PC-3 (cell line): ENCODE results near the gene GULP1. TPM values are rescaled to one million over a fixed set of nuclear protein-coding genes. Genes with fewer than 3 reads are reported as not detected.

Experiments
- ATAC-seq: fragments of 200-7000 bp; cut with Tn5 transposase; 2 replicates; pipeline ENCODE4 v1.9.1; 2020; ENCODE audit warnings: mild to moderate bottlenecking, moderate library complexity
- BruUV-seq: library from RNA; stranded (reverse); fragments of 400-500 nt; replicated peaks from 2 replicates; lab custom pipeline; 2021; lab: Mats Ljungman, UMichigan
- CTCF ChIA-PET: fragments of 300-600 bp; sonication (Branson Sonifier 250); formaldehyde crosslinking; loops from one replicate; lab custom pipeline; 2022; ENCODE audit warnings: antibody characterized with exemption; lab: Charles Lee
- POLR2A ChIA-PET: fragments of 300-600 bp; sonication (Branson Sonifier 250); formaldehyde crosslinking; loops from one replicate; lab custom pipeline; 2022; ENCODE audit warnings: antibody characterized with exemption; ENCODE audit not compliant: unreplicated experiment; lab: Charles Lee
- DNase-seq: peaks from one replicate; pipeline ENCODE4 v3.0.0-alpha.2; 2015
- H2AFZ ChIP-seq: fragments of 300-600 bp; sonication (generic); 2 replicates; pipeline ENCODE4 v1.6.0; 2016; ENCODE audit warnings: antibody characterized with exemption, low read length
- H3F3A ChIP-seq: fragments of 300-600 bp; sonication (generic); one replicate; pipeline ENCODE4 v1.6.0; 2017; ENCODE audit warnings: antibody characterized with exemption, low read length, control low read depth, mild to moderate bottlenecking; ENCODE audit not compliant: unreplicated experiment
- H3K27ac ChIP-seq: fragments of 300-600 bp; sonication (generic); 2 replicates; pipeline ENCODE4 v1.5.1; 2016; ENCODE audit warnings: mild to moderate bottlenecking, low read length
- H3K27me3 ChIP-seq: fragments of 300-600 bp; sonication (generic); 2 replicates; pipeline ENCODE4 v1.6.1; 2016; ENCODE audit warnings: low read length, mixed read lengths
- H3K36me3 ChIP-seq: fragments of 300-600 bp; sonication (generic); 2 replicates; pipeline ENCODE4 v1.6.1; 2016; ENCODE audit warnings: low read depth, mixed run types, low read length, mixed read lengths
- H3K4me1 ChIP-seq: fragments of 300-600 bp; sonication (generic); 2 replicates; pipeline ENCODE4 v1.5.1; 2016; ENCODE audit warnings: low read length; ENCODE audit not compliant: insufficient read depth
- H3K4me2 ChIP-seq: fragments of 300-600 bp; sonication (generic); 2 replicates; pipeline ENCODE4 v1.6.0; 2016; ENCODE audit warnings: low read length
- H3K4me3 ChIP-seq: fragments of 300-600 bp; sonication (generic); 2 replicates; pipeline ENCODE4 v1.5.1; 2016; ENCODE audit warnings: mild to moderate bottlenecking, low read length, mixed read lengths
- H3K79me2 ChIP-seq: fragments of 300-600 bp; sonication (generic); 2 replicates; pipeline ENCODE4 v1.6.1; 2017; ENCODE audit warnings: low read length, mixed read lengths
- H3K9ac ChIP-seq: fragments of 300-600 bp; sonication (generic); 2 replicates; pipeline ENCODE4 v1.6.0; 2016; ENCODE audit warnings: mild to moderate bottlenecking, low read length
- H3K9me2 ChIP-seq: fragments of 300-600 bp; sonication (generic); replicated peaks from 2 replicates; pipeline ENCODE4 v1.6.1; 2016; ENCODE audit warnings: mixed run types, low read length, mixed read lengths
- H3K9me3 ChIP-seq: fragments of 300-600 bp; sonication (generic); 2 replicates; pipeline ENCODE4 v1.6.1; 2016; ENCODE audit warnings: low read length, mixed read lengths
- H4K20me1 ChIP-seq: fragments of 300-600 bp; sonication (generic); 2 replicates; pipeline ENCODE4 v1.6.1; 2016; ENCODE audit warnings: low read length, mixed read lengths
- CTCF ChIP-seq: fragments of 300-600 bp; sonication (generic); conservative IDR thresholded peaks from 2 replicates; pipeline ENCODE4 v1.5.1; 2017; ENCODE audit warnings: antibody characterized with exemption, low read depth, mild to moderate bottlenecking, low read length
- EZH2 ChIP-seq: fragments of 300-600 bp; sonication (generic); IDR thresholded peaks from one replicate; pipeline ENCODE4 v1.6.1; 2017; ENCODE audit warnings: antibody characterized with exemption, mild to moderate bottlenecking, low read length; ENCODE audit not compliant: unreplicated experiment
- EZH2phosphoT487 ChIP-seq: fragments of 300-600 bp; sonication (generic); IDR thresholded peaks from 2 replicates; pipeline ENCODE4 v1.6.1; 2018; ENCODE audit warnings: mild to moderate bottlenecking, antibody characterized with exemption, low read length, borderline replicate concordance
- intact Hi-C: fragments of 100-400 bp; cut with micrococcal nuclease; formaldehyde crosslinking; loops from 2 replicates; pipeline ENCODE4 v1.9.0; 2023
- total RNA-seq: library from RNA; depleted of rRNA; stranded (reverse); fragments of >200 nt; gene quantifications from 2 replicates; pipeline ENCODE4 v1.2.3, GENCODE V29; 2014

The GULP1 gene
- total RNA-seq, 1 experiment from 2014 or later, result 25.5 TPM

DNA sequence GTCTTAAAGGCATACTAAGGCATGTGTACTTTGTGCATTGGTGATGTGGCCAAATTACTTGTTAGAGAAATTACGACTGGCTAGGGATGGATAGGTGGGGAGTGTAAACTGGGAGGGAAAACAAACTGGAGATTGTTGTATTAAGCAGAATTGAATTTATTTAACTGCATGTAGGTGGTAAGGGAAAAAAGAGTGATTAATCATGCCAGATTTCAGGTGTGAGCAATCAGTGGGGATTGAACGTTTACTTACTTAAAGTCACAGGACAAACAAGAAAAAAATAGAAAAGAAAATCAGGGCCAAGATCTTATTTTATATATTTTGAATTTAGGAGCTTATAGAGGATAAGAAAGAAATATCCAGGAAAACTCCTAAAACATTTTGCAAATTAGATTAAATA, 88.6 kb downstream of the GULP1 start:
- ATAC-seq (peak; percentile 20; the same call in 1 of the 2 replicates), DNase-seq (peak; percentile 5)
- no peaks in the 10 kb centered on the region for H3K9me3 ChIP-seq
- peaks cover 15% of the 10 kb centered on the region; the same call in 1 of the 2 replicates for H3K79me2 ChIP-seq
- intact Hi-C loops, result loop anchor here (2.0 to 5.0 kb wide), 3 partner anchors 57 to 127 kb away; no protein-coding TSS in a partner anchor
- no peak overlapping the region for H2AFZ ChIP-seq
- CTCF ChIA-PET, result no interaction called here
- no peak overlapping the region for H3K27ac ChIP-seq
- H4K20me1 ChIP-seq, result no peaks in the 10 kb centered on the region
- H3K36me3 ChIP-seq, result peaks cover 9% of the 10 kb centered on the region; the same call in 1 of the 2 replicates
- POLR2A ChIA-PET, result interaction anchor here (0.7 kb wide), 1 partner anchor 1526 kb away, joined by 3 read pairs; no protein-coding TSS in a partner anchor
- no TSS peak for BruUV-seq
- no peak overlapping the region for H3K4me3 ChIP-seq
- no peak overlapping the region for H3K4me2 ChIP-seq
- H3F3A ChIP-seq, result peaks cover 4% of the 10 kb centered on the region
- TF ChIP-seq CTCF (no peak), EZH2 (no peak), EZH2phosphoT487 (no peak)
- no peaks in the 10 kb centered on the region for H3K27me3 ChIP-seq
- H3K9ac ChIP-seq, result no peak overlapping the region
- peaks cover 29% of the 10 kb centered on the region for H3K4me1 ChIP-seq
- H3K9me2 ChIP-seq, result no peaks in the 10 kb centered on the region

DNA sequence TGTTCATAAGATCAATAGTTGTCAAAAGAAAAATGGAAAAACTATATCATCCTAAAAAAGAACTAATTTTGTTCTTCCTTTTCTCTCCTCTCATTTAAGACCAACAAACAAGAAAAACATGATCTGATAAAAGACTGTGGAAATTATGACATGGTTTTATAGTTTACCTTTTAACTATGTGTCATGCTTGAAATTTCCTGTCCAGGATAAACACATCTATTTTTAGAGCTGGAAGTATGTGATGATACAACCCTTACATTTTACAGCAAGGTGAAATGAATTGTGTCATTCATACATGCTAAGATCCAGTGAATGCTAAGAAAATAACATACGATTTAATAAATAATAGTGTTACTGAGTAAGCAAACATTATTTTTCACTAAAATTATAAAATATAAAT, 89.9 kb downstream of the GULP1 start:
- Histone ChIP-seq H3K79me2 (peaks cover 15% of the 10 kb centered on the region; the same call in 1 of the 2 replicates), H3F3A (peaks cover 4% of the 10 kb centered on the region), H3K4me2 (peak overlapping the region; percentile 27; the same call in 1 of the 2 replicates), H4K20me1 (no peaks in the 10 kb centered on the region), H3K27ac (peak overlapping the region; percentile 74), H3K9me3 (0 out of 2 replicates have a peak, but pooled peaks cover 4% of the 10 kb centered on the region), H3K9me2 (no peaks in the 10 kb centered on the region), H3K36me3 (peaks cover 16% of the 10 kb centered on the region; the same call in 1 of the 2 replicates), H3K9ac (0 out of 2 replicates have a peak overlapping the region, but pooled peaks have one; percentile 21), H3K4me1 (peaks cover 29% of the 10 kb centered on the region), H3K27me3 (no peaks in the 10 kb centered on the region), H3K4me3 (no peak overlapping the region), H2AFZ (no peak overlapping the region)
- ChIA-PET CTCF (no interaction called here), POLR2A (interaction anchor here (0.6 kb wide), 1 partner anchor 132 kb away, joined by 9 read pairs; no protein-coding TSS in a partner anchor)
- no peak for TF ChIP-seq CTCF
- TF ChIP-seq EZH2, result no peak
- TF ChIP-seq EZH2phosphoT487, result no peak
- ATAC-seq (peak; percentile 94), DNase-seq (peak; percentile 89)
- intact Hi-C loops, result loop anchor here (2.0 to 5.0 kb wide), 3 partner anchors 59 to 126 kb away; no protein-coding TSS in a partner anchor
- BruUV-seq, result no TSS peak

GRCh38 chr2:188382107-188382506, 90.4 kb downstream of the GULP1 start:
- H3K9ac ChIP-seq, result peak overlapping the region; percentile 21; the same call in 1 of the 2 replicates
- peaks cover 16% of the 10 kb centered on the region; the same call in 1 of the 2 replicates for H3K36me3 ChIP-seq
- CTCF ChIA-PET, result no interaction called here
- no TSS peak for BruUV-seq
- intact Hi-C loops, result loop anchor here (5.0 kb wide), 1 partner anchor 125 kb away; no protein-coding TSS in a partner anchor
- no peak overlapping the region for H2AFZ ChIP-seq
- peak; percentile 7 for DNase-seq
- peaks cover 4% of the 10 kb centered on the region for H3F3A ChIP-seq
- 0 out of 2 replicates have a peak, but pooled peaks cover 4% of the 10 kb centered on the region for H3K9me3 ChIP-seq
- no peaks in the 10 kb centered on the region for H4K20me1 ChIP-seq
- TF ChIP-seq CTCF, result no peak
- TF ChIP-seq EZH2phosphoT487, result no peak
- no peak for TF ChIP-seq EZH2
- no peaks in the 10 kb centered on the region for H3K9me2 ChIP-seq
- H3K4me1 ChIP-seq, result peaks cover 29% of the 10 kb centered on the region
- peak overlapping the region; percentile 64 for H3K4me2 ChIP-seq
- no peaks in the 10 kb centered on the region for H3K27me3 ChIP-seq
- POLR2A ChIA-PET, result no interaction called here
- no peak overlapping the region for H3K4me3 ChIP-seq
- peak overlapping the region; percentile 74 for H3K27ac ChIP-seq
- H3K79me2 ChIP-seq, result peaks cover 15% of the 10 kb centered on the region; the same call in 1 of the 2 replicates
- peak; percentile 26 for ATAC-seq
